Endothelial cell of umbilical vein (primary cell): Measurements from ENCODE around the gene TMC1. TPM values are rescaled to one million over a fixed set of nuclear protein-coding genes. Genes with fewer than 3 reads are reported as not detected.

ENCODE experiments used
- BruUV-seq: library from RNA; stranded (reverse); fragments of 400-500 nt; replicated peaks from 2 replicates; lab custom pipeline; 2021; lab: Mats Ljungman, UMichigan
- CTCF ChIA-PET: fragments of 300-600, 350-600 bp; sonication (Branson Sonifier 250); formaldehyde crosslinking; loops from one replicate; lab custom pipeline; 2021; ENCODE audit warnings: antibody characterized with exemption, inconsistent platforms; lab: Charles Lee
- POLR2A ChIA-PET: fragments of 300-600, 350-600 bp; sonication (Branson Sonifier 250); formaldehyde crosslinking; loops from one replicate; lab custom pipeline; 2021; ENCODE audit warnings: antibody characterized with exemption, inconsistent platforms; lab: Charles Lee
- DNase-seq: peaks from one replicate; pipeline ENCODE4 v3.0.0-alpha.2; 2011; ENCODE audit warnings: low read depth, low spot score
- FAIRE-seq: peaks from 2 replicates; lab custom pipeline; 2011; peaks lifted over from hg19 to GRCh38; lab: Jason Lieb, UNC
- H2AFZ ChIP-seq: 2 replicates; pipeline ENCODE4 v1.6.0; 2012; ENCODE audit warnings: low read depth, low read length, control low read depth, inconsistent platforms
- H3K27ac ChIP-seq: 2 replicates; pipeline ENCODE4 v1.5.1; 2011; ENCODE audit warnings: low read depth, mild to moderate bottlenecking, control low read depth, low read length, moderate library complexity; ENCODE audit not compliant: insufficient read depth
- H3K27me3 ChIP-seq, 2 experiments: 2 replicates each; pipeline versions ENCODE4 v1.6.0 to v1.6.1; 2011; ENCODE audit warnings: low read length in 2 of 2, mixed read lengths in 1 of 2; ENCODE audit not compliant: control insufficient read depth in 2 of 2, insufficient read depth in 2 of 2
- H3K36me3 ChIP-seq, 2 experiments: 2 replicates in 1 of 2; 3 replicates in 1 of 2; pipeline ENCODE4 v1.5.1; 2011; ENCODE audit warnings: low read length in 2 of 2, mild to moderate bottlenecking in 1 of 2, moderate library complexity in 1 of 2; ENCODE audit not compliant: control insufficient read depth in 2 of 2, insufficient read depth in 2 of 2; ENCODE audit errors: extremely low read depth in 1 of 2
- H3K4me1 ChIP-seq: 3 replicates; pipeline ENCODE4 v1.5.1; 2011; ENCODE audit warnings: mild to moderate bottlenecking, low read length; ENCODE audit not compliant: control insufficient read depth, insufficient read depth; ENCODE audit errors: extremely low read depth
- H3K4me2 ChIP-seq: 2 replicates; pipeline ENCODE4 v1.6.1; 2011; ENCODE audit warnings: low read length, control low read depth, mixed read lengths; ENCODE audit not compliant: insufficient read depth
- H3K4me3 ChIP-seq, 3 experiments: fragments of 200-600 bp in 1 of 3; sonication (generic), shearing (Covaris generic) in 1 of 3; replicated peaks in 1 of 3; 2 replicates each; pipeline ENCODE4 v1.5.1; 2011 to 2016; ENCODE audit warnings: control low read depth in 3 of 3, low read length in 3 of 3, mild to moderate bottlenecking in 2 of 3, inconsistent platforms in 1 of 3, low read depth in 1 of 3, moderate library complexity in 1 of 3; ENCODE audit not compliant: insufficient read depth in 1 of 3
- H3K79me2 ChIP-seq: 2 replicates; pipeline ENCODE4 v1.6.0; 2012; ENCODE audit warnings: low read length, inconsistent platforms; ENCODE audit not compliant: control insufficient read depth, insufficient read depth
- H3K9ac ChIP-seq: replicated peaks from 2 replicates; pipeline ENCODE3; 2011; ENCODE audit warnings: low read length, control low read depth; ENCODE audit not compliant: insufficient read depth; ENCODE audit errors: extremely low read depth
- H3K9me1 ChIP-seq: replicated peaks from 3 replicates; pipeline ENCODE4 v1.6.0; 2011; ENCODE audit warnings: mild to moderate bottlenecking, low read length; ENCODE audit not compliant: control insufficient read depth, insufficient read depth; ENCODE audit errors: extremely low read depth
- H3K9me3 ChIP-seq: replicated peaks from 2 replicates; pipeline ENCODE4 v1.5.1; 2012; ENCODE audit warnings: low read length, inconsistent platforms; ENCODE audit not compliant: control insufficient read depth, insufficient read depth
- H4K20me1 ChIP-seq: replicated peaks from 2 replicates; pipeline ENCODE3; 2011; ENCODE audit warnings: mild to moderate bottlenecking, low read length; ENCODE audit not compliant: control insufficient read depth, insufficient read depth; ENCODE audit errors: extremely low read depth
- CTCF ChIP-seq, 2 donors: IDR thresholded peaks; 1 replicate in 1 of 2; 2 replicates in 1 of 2; pipeline ENCODE4 v1.5.1; 2011; ENCODE audit warnings: low read length in 2 of 2, mild to moderate bottlenecking in 2 of 2, moderate library complexity in 2 of 2, control low read depth in 1 of 2, inconsistent platforms in 1 of 2, low read depth in 1 of 2; ENCODE audit not compliant: insufficient read depth in 1 of 2; ENCODE audit errors: extremely low read depth in 1 of 2
- EZH2 ChIP-seq: IDR thresholded peaks from 2 replicates; pipeline ENCODE4 v1.6.1; 2012; ENCODE audit warnings: borderline replicate concordance, low read depth, mild to moderate bottlenecking, moderate library complexity, low read length, inconsistent platforms; ENCODE audit not compliant: severe bottlenecking
- FOS ChIP-seq: IDR thresholded peaks from 2 replicates; pipeline ENCODE4 v1.6.1; 2011; ENCODE audit warnings: mild to moderate bottlenecking, low read length, moderate library complexity, borderline replicate concordance; ENCODE audit not compliant: insufficient read depth
- GATA2 ChIP-seq: IDR thresholded peaks from 2 replicates; pipeline ENCODE4 v1.7.0; 2011; ENCODE audit warnings: low read depth, mild to moderate bottlenecking, moderate library complexity, mixed read lengths, low read length; ENCODE audit not compliant: insufficient read length, insufficient read depth
- JUN ChIP-seq: IDR thresholded peaks from 2 replicates; pipeline ENCODE4 v1.6.1; 2011; ENCODE audit warnings: borderline replicate concordance, low read depth; ENCODE audit not compliant: insufficient read length, insufficient read depth
- MYC ChIP-seq: IDR thresholded peaks from one replicate; pipeline ENCODE4 v1.6.1; 2011; ENCODE audit warnings: mild to moderate bottlenecking, low read depth, low read length
- POLR2A ChIP-seq: IDR thresholded peaks from 2 replicates; pipeline ENCODE4 v1.6.1; 2012; ENCODE audit warnings: low read depth, mild to moderate bottlenecking, control low read depth, low read length
- POLR2AphosphoS5 ChIP-seq: IDR thresholded peaks from 2 replicates; pipeline ENCODE4 v1.6.1; 2012; ENCODE audit warnings: low read depth, mild to moderate bottlenecking, control low read depth, low read length, moderate library complexity; ENCODE audit not compliant: insufficient read depth
- dilution Hi-C: fragments of 300-500 bp; cut with MboI; formaldehyde crosslinking; loops from one replicate; pipeline ENCODE4 v1.15.0; 2019; ENCODE audit warnings: low sequenced_read_pairs; ENCODE audit not compliant: extremely low pct_ligation_motif_present
- intact Hi-C: fragments of 100-400 bp; cut with micrococcal nuclease; formaldehyde crosslinking; loops from one replicate; pipeline ENCODE4 v1.10.0; 2022
- polyA plus RNA-seq, 4 experiments: library from polyadenylated mRNA; depleted of rRNA in 3 of 4; stranded (reverse) in 3 of 4; unstranded in 1 of 4; fragments of >200 nt; gene quantifications; 2 replicates each; pipeline versions ENCODE4 v1.2.1 to v1.2.3, GENCODE V29; 2011 to 2012; ENCODE audit warnings: missing spikeins in 1 of 4
- total RNA-seq: library from RNA; stranded (reverse); gene quantifications from 2 replicates; pipeline ENCODE4 v1.2.3, GENCODE V29; 2021
- TF ChIP-seq, protein P1 (sequence below): IDR thresholded peaks from 2 replicates; pipeline ENCODE4 v1.6.1; 2011; ENCODE audit not compliant: insufficient read depth, insufficient read length

Gene TMC1
- total and polyA plus RNA-seq, 2 donors (not counting 3 experiments of a cell fraction or from before 2014, with no cell fraction given), result 1.5 TPM; not detected in 1

DNA sequence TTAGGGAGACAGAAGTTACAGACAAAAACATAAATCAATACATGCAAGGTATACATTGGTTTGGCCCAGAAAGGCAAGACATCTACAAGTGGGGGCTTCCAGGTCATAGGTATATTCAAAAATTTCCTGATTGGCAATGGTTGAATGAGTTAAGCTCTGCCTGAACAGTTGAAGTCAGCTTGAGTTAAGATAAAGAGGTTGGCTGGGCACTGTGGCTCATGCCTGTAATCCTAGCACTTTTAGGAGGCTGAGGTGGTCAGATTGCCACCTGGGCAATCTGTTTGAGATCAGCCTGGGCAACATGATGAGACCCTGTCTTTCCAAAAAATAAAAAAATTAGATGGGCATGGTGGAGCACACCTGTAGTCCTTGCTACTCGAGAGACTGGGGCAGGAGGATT lies 16.3 kb downstream of the TMC1 start:
- Histone ChIP-seq H3K9ac (no peak overlapping the region), H3K4me3 (no peak overlapping the region)
- POLR2A ChIA-PET, result no interaction called here

More for the DNA sequence above, 16.3 kb downstream of the TMC1 start:
- Histone ChIP-seq H3K4me1 (no peaks in the 10 kb centered on the region), H3K27me3 (no peaks in the 10 kb centered on the region), H3K79me2 (no peaks in the 10 kb centered on the region), H3K27ac (no peak overlapping the region), H2AFZ (no peak overlapping the region), H3K36me3 (no peaks in the 10 kb centered on the region), H3K9me1 (no peaks in the 10 kb centered on the region), H3K4me2 (no peak overlapping the region), H3K9me3 (no peaks in the 10 kb centered on the region), H4K20me1 (no peaks in the 10 kb centered on the region)
- dilution Hi-C loops, result no loop called here
- intact Hi-C loops, result no loop called here
- CTCF ChIA-PET, result no interaction called here
- DNase-seq, result no peak
- peak; percentile 24 for FAIRE-seq
- BruUV-seq, result no TSS peak
- TF ChIP-seq POLR2AphosphoS5 (no peak), JUN (no peak), EZH2 (no peak), MYC (no peak), GATA2 (no peak), CTCF (IDR thresholded peaks at IDR 0.05; ENCODE audit: extremely low read depth in 1 of 2, insufficient read depth in 1 of 2, low read depth in 1 of 2, low read length in 2 of 2) (no peak), POLR2A (no peak), FOS (no peak)
- TF ChIP-seq, protein P1, sequence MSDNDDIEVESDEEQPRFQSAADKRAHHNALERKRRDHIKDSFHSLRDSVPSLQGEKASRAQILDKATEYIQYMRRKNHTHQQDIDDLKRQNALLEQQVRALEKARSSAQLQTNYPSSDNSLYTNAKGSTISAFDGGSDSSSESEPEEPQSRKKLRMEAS, result no peak
